SK-N-SH (cell line): ENCODE results near the gene STK11IP. TPM values are rescaled to one million over a fixed set of nuclear protein-coding genes. Genes with fewer than 3 reads are reported as not detected.
A peak's percentile ranks its signal among the peaks of the same experiment; 100 is the strongest.

ENCODE experiments used
- CTCF ChIA-PET: fragments of 300-600, 350-600 bp; formaldehyde crosslinking; extraction: SDS; loops from one replicate; lab custom pipeline; 2021; lab: Yijun Ruan, JAX
- POLR2A ChIA-PET: fragments of 350-600 bp; sonication (Branson Sonifier 250); formaldehyde crosslinking; extraction: SDS; loops from one replicate; lab custom pipeline; 2020; ENCODE audit warnings: antibody characterized with exemption, inconsistent platforms; lab: Yijun Ruan, JAX
- DNase-seq: peaks from one replicate; pipeline ENCODE4 v3.0.0; 2012
- H2AFZ ChIP-seq: fragments of 200-600 bp; sonication (generic); 2 replicates; pipeline ENCODE4 v1.8.1; 2016; ENCODE audit warnings: antibody characterized with exemption, mild to moderate bottlenecking, low read depth
- H3F3A ChIP-seq: fragments of 200-600 bp; sonication (generic); replicated peaks from 2 replicates; pipeline ENCODE3; 2016; ENCODE audit warnings: antibody characterized with exemption, mild to moderate bottlenecking; ENCODE audit not compliant: insufficient read depth
- H3K27ac ChIP-seq, 2 experiments: fragments of 200-500 bp in 1 of 2; fragments of 200-600 bp in 1 of 2; sonication (Bioruptor generic) in 1 of 2; sonication (generic), shearing (Covaris generic) in 1 of 2; 2 replicates each; pipeline versions ENCODE4 v1.5.1 to v1.6.1; 2014 to 2016; ENCODE audit warnings: low read depth in 2 of 2, inconsistent platforms in 1 of 2, low read length in 1 of 2, mild to moderate bottlenecking in 1 of 2, mixed read lengths in 1 of 2
- H3K27me3 ChIP-seq: fragments of 200-600 bp; sonication (generic), shearing (Covaris generic); 2 replicates; pipeline ENCODE4 v1.6.1; 2016; ENCODE audit warnings: mixed run types; ENCODE audit not compliant: insufficient read depth
- H3K36me3 ChIP-seq, 2 experiments: fragments of 200-500 bp in 1 of 2; fragments of 200-600 bp in 1 of 2; sonication (Bioruptor generic) in 1 of 2; sonication (generic) in 1 of 2; replicated peaks in 1 of 2; 2 replicates each; pipeline versions ENCODE3 to v1.5.1; 2014 to 2016; ENCODE audit warnings: low read length in 1 of 2, mild to moderate bottlenecking in 1 of 2; ENCODE audit not compliant: insufficient read depth in 2 of 2, control insufficient read depth in 1 of 2
- H3K4me1 ChIP-seq, 2 experiments: fragments of 200-500 bp in 1 of 2; fragments of 200-600 bp in 1 of 2; sonication (Bioruptor generic) in 1 of 2; sonication (generic), shearing (Covaris generic) in 1 of 2; 2 replicates each; pipeline versions ENCODE4 v1.5.1 to v1.6.1; 2014 to 2016; ENCODE audit warnings: low read depth in 1 of 2, low read length in 1 of 2, mixed run types in 1 of 2; ENCODE audit not compliant: insufficient read depth in 2 of 2, control insufficient read depth in 1 of 2
- H3K4me2 ChIP-seq: fragments of 200-600 bp; sonication (generic), shearing (Covaris generic); 2 replicates; pipeline ENCODE4 v1.6.1; 2017; ENCODE audit warnings: mixed run types
- H3K4me3 ChIP-seq, 2 experiments: fragments of 200-500 bp in 1 of 2; fragments of 200-600 bp in 1 of 2; sonication (Bioruptor generic) in 1 of 2; sonication (generic), shearing (Covaris generic) in 1 of 2; 2 replicates each; pipeline versions ENCODE4 v1.5.1 to v1.8.1; 2014 to 2016; ENCODE audit warnings: low read depth in 2 of 2, inconsistent platforms in 1 of 2, low read length in 1 of 2, mild to moderate bottlenecking in 1 of 2, mixed read lengths in 1 of 2, moderate library complexity in 1 of 2
- H3K79me2 ChIP-seq: fragments of 200-600 bp; sonication (generic); 2 replicates; pipeline ENCODE4 v1.8.1; 2017; ENCODE audit warnings: mild to moderate bottlenecking; ENCODE audit not compliant: insufficient read depth
- H3K9ac ChIP-seq: fragments of 200-600 bp; sonication (generic); 2 replicates; pipeline ENCODE4 v1.6.1; 2017; ENCODE audit warnings: mixed run types
- H3K9me2 ChIP-seq: fragments of 200-600 bp; sonication (generic); 2 replicates; pipeline ENCODE4 v1.6.1; 2017; ENCODE audit warnings: mixed run types
- H3K9me3 ChIP-seq: fragments of 200-600 bp; sonication (generic); 2 replicates; pipeline ENCODE4 v1.6.1; 2017; ENCODE audit warnings: mixed run types, mild to moderate bottlenecking, moderate library complexity
- H4K20me1 ChIP-seq: fragments of 200-600 bp; sonication (generic); 2 replicates; pipeline ENCODE4 v1.6.1; 2017; ENCODE audit warnings: mild to moderate bottlenecking, mixed run types; ENCODE audit not compliant: insufficient read depth
- ELF1 ChIP-seq: IDR thresholded peaks from 2 replicates; pipeline ENCODE4 v1.4.0; 2012
- EZH2phosphoT487 ChIP-seq: fragments of 200-600 bp; sonication (generic); IDR thresholded peaks from 2 replicates; pipeline ENCODE4 v1.6.1; 2017; ENCODE audit warnings: low read depth, mixed run types, mild to moderate bottlenecking, antibody characterized with exemption, moderate library complexity, borderline replicate concordance
- FOXM1 ChIP-seq: IDR thresholded peaks from 2 replicates; pipeline ENCODE4 v1.4.0; 2012; ENCODE audit warnings: low read depth, mild to moderate bottlenecking
- MXI1 ChIP-seq: IDR thresholded peaks from 2 replicates; pipeline ENCODE4 v1.6.1; 2012; ENCODE audit warnings: mild to moderate bottlenecking, low read depth, low read length, improper control_type of control experiment
- POLR2AphosphoS5 ChIP-seq: IDR thresholded peaks from 2 replicates; pipeline ENCODE4 v1.6.1; 2012; ENCODE audit warnings: low read depth, low read length
- RCOR1 ChIP-seq: fragments of 150-350 bp; IDR thresholded peaks from 2 replicates; pipeline ENCODE4 v1.6.1; 2017; ENCODE audit warnings: antibody characterized with exemption, low read length
- REST ChIP-seq: IDR thresholded peaks from 2 replicates; pipeline ENCODE4 v1.6.1; 2012; ENCODE audit warnings: mild to moderate bottlenecking, low read depth, low read length, moderate library complexity
- RFX5 ChIP-seq: IDR thresholded peaks from 2 replicates; pipeline ENCODE4 v1.6.1; 2012; ENCODE audit warnings: mild to moderate bottlenecking, improper control_type of control experiment, low read length
- RXRA ChIP-seq: IDR thresholded peaks from 2 replicates; pipeline ENCODE4 v1.4.0; 2012; ENCODE audit warnings: low read depth, mild to moderate bottlenecking, borderline replicate concordance
- SMC3 ChIP-seq: IDR thresholded peaks from 2 replicates; pipeline ENCODE4 v1.6.1; 2012; ENCODE audit warnings: low read depth, low read length, improper control_type of control experiment
- TAF1 ChIP-seq: IDR thresholded peaks from 2 replicates; pipeline ENCODE4 v1.6.1; 2012; ENCODE audit warnings: low read depth, mild to moderate bottlenecking, low read length, moderate library complexity, borderline replicate concordance
- TEAD4 ChIP-seq: IDR thresholded peaks from 2 replicates; pipeline ENCODE4 v1.4.0; 2012; ENCODE audit warnings: mild to moderate bottlenecking, borderline replicate concordance; ENCODE audit not compliant: insufficient read depth
- USF1 ChIP-seq: IDR thresholded peaks from 2 replicates; pipeline ENCODE4 v1.4.0; 2012; ENCODE audit warnings: low read depth, borderline replicate concordance
- USF2 ChIP-seq: fragments of 150-350 bp; IDR thresholded peaks from 2 replicates; pipeline ENCODE4 v1.6.1; 2017; ENCODE audit warnings: antibody characterized with exemption, low read length, low read depth, borderline replicate concordance
- WGBS: methylation state at CpG from one replicate; pipeline ENCODE4 v1.1.6; 2017; ENCODE audit warnings: low lambda C conversion rate; 5-methylcytosine and 5-hydroxymethylcytosine counted together
- polyA plus RNA-seq, 3 experiments: library from polyadenylated mRNA; depleted of rRNA; stranded (reverse); fragments of >200 nt; gene quantifications; 2 replicates each; pipeline ENCODE4 v1.2.3, GENCODE V29; 2012

The STK11IP gene
- polyA plus RNA-seq, 1 of the 3 experiments (the other 2 are of a cell fraction): 22.9 TPM

GRCh38 chr2:219569635-219570034, 28.0 kb upstream of the STK11IP start:
- CTCF ChIA-PET: interaction anchor here (2.8 to 5.5 kb wide), 2 partner anchors 9 to 12 kb away, joined by 9 to 48 read pairs; no protein-coding TSS in a partner anchor
- no peak overlapping the region for H3K9ac ChIP-seq

More at GRCh38 chr2:219569635-219570034, 28.0 kb upstream of the STK11IP start:
- peaks cover 4% of the 10 kb centered on the region; the same call in 1 of the 2 replicates for H3K79me2 ChIP-seq
- H3F3A ChIP-seq: peaks cover 6% of the 10 kb centered on the region
- H2AFZ ChIP-seq: no peak overlapping the region
- peaks cover 3 to 21% of the 10 kb centered on the region in 2 experiments; a peak in 1 of 4 replicates for H3K4me1 ChIP-seq
- peaks cover 8 to 29% of the 10 kb centered on the region in 2 experiments for H3K36me3 ChIP-seq
- DNase-seq: no peak
- WGBS: 85% methylated on average over 6 of the region's 6 CpGs
- H3K27me3 ChIP-seq: no peaks in the 10 kb centered on the region
- TF ChIP-seq USF1 (no peak), FOXM1 (no peak), RCOR1 (no peak), USF2 (no peak), REST (no peak), ELF1 (no peak), SMC3 (no peak), TAF1 (no peak), RFX5 (no peak), EZH2phosphoT487 (no peak), RXRA (no peak), TEAD4 (no peak), POLR2AphosphoS5 (no peak), MXI1 (no peak)
- peak overlapping the region; percentile 65 to 82 for H3K4me3 ChIP-seq
- POLR2A ChIA-PET: interaction anchor here (3.8 kb wide), 1 partner anchor 27 kb away, joined by 56 read pairs; the partner anchor contains the start of gene STK11IP
- no peaks in the 10 kb centered on the region for H3K9me3 ChIP-seq
- H4K20me1 ChIP-seq: no peaks in the 10 kb centered on the region
- H3K4me2 ChIP-seq: peak overlapping the region; percentile 81
- no peak overlapping the region for H3K27ac ChIP-seq
- no peaks in the 10 kb centered on the region for H3K9me2 ChIP-seq
